Heart right ventricle (tissue), 16 donors: ENCODE measurements around the gene ELMO1. TPM values are rescaled to one million over a fixed set of nuclear protein-coding genes. Genes with fewer than 3 reads are reported as not detected.

Source experiments
- ATAC-seq, 8 donors: fragments of 200-7000 bp; cut with Tn5 transposase; one replicate each; pipeline ENCODE4 v1.9.1; 2020; ENCODE audit warnings: mild to moderate bottlenecking in 8 of 8, moderate library complexity in 8 of 8, moderate number of reproducible peaks in 1 of 8
- DNase-seq, 2 donors: peaks; one replicate each; pipeline ENCODE4 v3.0.0-alpha.2; 2020
- H3K27ac ChIP-seq, 10 donors: fragments of 200-600 bp; sonication (generic) in 2 of 10; one replicate each; pipeline versions ENCODE4 v1.5.0 to v1.8.0; 2020 to 2022; ENCODE audit warnings: mild to moderate bottlenecking in 3 of 10
- H3K27me3 ChIP-seq, 7 donors: fragments of 200-600 bp; one replicate each; pipeline ENCODE4 v1.8.0; 2021 to 2022; ENCODE audit warnings: mild to moderate bottlenecking in 2 of 7
- H3K36me3 ChIP-seq, 9 donors: fragments of 200-600 bp; sonication (generic) in 1 of 9; one replicate each; pipeline versions ENCODE4 v1.5.0 to v1.8.0; 2020 to 2022; ENCODE audit warnings: mild to moderate bottlenecking in 2 of 9
- H3K4me1 ChIP-seq, 9 donors: fragments of 200-600 bp; sonication (generic) in 1 of 9; one replicate each; pipeline versions ENCODE4 v1.5.0 to v1.8.0; 2020 to 2022; ENCODE audit warnings: mild to moderate bottlenecking in 4 of 9
- H3K4me3 ChIP-seq, 10 donors: fragments of 200-600 bp; sonication (generic) in 2 of 10; one replicate each; pipeline versions ENCODE4 v1.5.0 to v1.8.0; 2020 to 2022; ENCODE audit warnings: mild to moderate bottlenecking in 7 of 10, moderate library complexity in 2 of 10
- H3K9me3 ChIP-seq, 11 donors: fragments of 200-600 bp in 10 of 11; sonication (generic) in 2 of 11; one replicate each; pipeline versions ENCODE4 v1.5.0 to v1.8.0; 2013 to 2022; ENCODE audit warnings: mild to moderate bottlenecking in 2 of 11, control low read depth in 1 of 11, moderate library complexity in 1 of 11
- CTCF ChIP-seq, 9 donors: fragments of 200-600 bp; sonication (generic) in 2 of 9; IDR thresholded peaks; one replicate each; pipeline versions ENCODE4 v1.5.0 to v1.8.0; 2021 to 2022; ENCODE audit warnings: antibody characterized with exemption in 9 of 9, mild to moderate bottlenecking in 5 of 9, moderate library complexity in 1 of 9
- WGBS, 2 donors: extraction: QIAGEN DNeasy Blood & Tissue Kit; methylation state at CpG; one replicate each; pipeline ENCODE4 v1.1.7; 2013; ENCODE audit warnings: inconsistent platforms in 1 of 2; 5-methylcytosine and 5-hydroxymethylcytosine counted together
- intact Hi-C, 10 donors: fragments of 100-400 bp; cut with DNase I; formaldehyde crosslinking; loops; one replicate each; pipeline versions ENCODE4 v1.11.1 to v1.14.2; 2022
- polyA plus RNA-seq, 2 donors: library from polyadenylated mRNA; stranded (reverse); fragments of 200-250 nt; gene quantifications; one replicate each; pipeline ENCODE4 v1.2.3, GENCODE V29; 2013
- total RNA-seq, 10 donors: library from RNA; stranded (reverse); fragmentation: NEBNext Ultra II Directional in 3 of 10; extraction: Animal tissue kit (Norgen Biotek cat#: 25700) in 3 of 10; gene quantifications; one replicate each; pipeline versions ENCODE4 v1.2.1 to v1.2.4, GENCODE V29; 2021 to 2023
- donor health status: Arrhythmogenic right ventricular cardiomyopathy.
- donor health status: ischemic (EF 13 %, LVEDD 7.1; RV severe dilation, severe dysfunction).
- donor health status: healthy with polysubstance abuse.
- donor health status: DM: no; HTN: yes; CAD: no.
- donor health status: DM: no; HTN: no; CAD: no.
- donor health status: ischemic (EF 25% LVEDD 6.9; RV normal size, moderate dysfunction).
- donor health status: ischemic (EF 25% LVEDD 5.7; RV mildly dilated, moderate dysfunction).
- donor health status: healthy.
- donor health status: DM: yes; HTN: yes; CAD: no.
- donor health status: Ischemic cardiomyopathy.
- donor health status: ischemic (EF 35%, LVEDD 5.7; RV mildly dilated, moderate dysfunction).
- donor health status: nonischemic (EF 11% LVEDD 7.7; RV severe dilation, severe dysfunction).
- donor health status: DM: yes; HTN: yes; CAD: no.
- donor health status: PGD.
- donor health status: ischemic (EF 29% LVEDD 5.4; RV normal size, mild dysfunction).
- donor health status: nonischemic (EF 23%, LVEDD 6.1; RV moderate dilation, normal function).

The ELMO1 gene
- total and polyA plus RNA-seq, 12 donors, result 8.5 to 18.0 (median 13.9) TPM

GRCh38 chr7:37494926-37495325 is 46.3 kb upstream of the ELMO1 start:
- ATAC-seq, result no peak
- no peaks in the 10 kb centered on the region for H3K4me1 ChIP-seq
- intact Hi-C loops, result loop anchor here (5.0 to 10.0 kb wide), 7 partner anchors 138 to 288 kb away; no protein-coding TSS in a partner anchor

GRCh38 chr7:37493810-37494209 is 45.1 kb upstream of the ELMO1 start:
- no peak for TF ChIP-seq CTCF (IDR thresholded peaks at IDR 0.05)
- no peaks in the 10 kb centered on the region for H3K4me1 ChIP-seq
- intact Hi-C loops, result loop anchor here in 7 of 10 donors (5.0 to 10.0 kb wide), 4 partner anchors 207 to 279 kb away; no protein-coding TSS in a partner anchor
- H3K27me3 ChIP-seq, result no peaks in the 10 kb centered on the region
- WGBS, 2 donors, result 89 to 94% methylated on average over 13 of the region's 13 CpGs
- ATAC-seq, result no peak
- no peak overlapping the region for H3K27ac ChIP-seq
- H3K4me3 ChIP-seq, result no peak overlapping the region
- DNase-seq, result no peak
- no peaks in the 10 kb centered on the region for H3K36me3 ChIP-seq
- H3K9me3 ChIP-seq, result peaks cover 0 to 2% (median 0%) of the 10 kb centered on the region in 11 donors

More at GRCh38 chr7:37494926-37495325, 46.3 kb upstream of the ELMO1 start:
- no peak overlapping the region for H3K4me3 ChIP-seq
- H3K27me3 ChIP-seq, result no peaks in the 10 kb centered on the region
- no peak for TF ChIP-seq CTCF (IDR thresholded peaks at IDR 0.05)
- WGBS, 2 donors, result 55 to 60% methylated on average over 2 of the region's 2 CpGs
- no peak for DNase-seq
- H3K9me3 ChIP-seq, result no peaks in the 10 kb centered on the region
- H3K27ac ChIP-seq, result no peak overlapping the region
- H3K36me3 ChIP-seq, result no peaks in the 10 kb centered on the region

DNA sequence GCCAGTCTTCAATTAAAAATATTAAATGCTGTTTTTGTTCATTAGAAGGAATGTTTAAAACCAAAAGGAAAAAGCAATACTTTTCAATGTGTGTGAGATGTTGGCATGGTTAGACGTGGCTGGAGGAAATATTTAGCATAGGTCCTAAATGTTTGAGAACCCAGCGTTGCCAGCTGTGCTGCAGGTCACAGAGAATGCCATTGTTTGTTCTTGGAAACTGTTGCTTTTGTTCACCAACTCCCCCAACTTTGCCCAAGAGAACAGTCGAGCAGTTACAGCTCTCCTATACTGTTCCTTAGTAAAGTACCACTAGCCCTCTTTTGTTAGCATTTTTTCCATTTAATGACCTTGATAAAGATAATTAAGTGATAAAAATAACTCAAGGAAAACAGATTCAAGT is 44.5 kb upstream of the ELMO1 start:
- no peak overlapping the region for H3K4me3 ChIP-seq
- H3K36me3 ChIP-seq, result no peaks in the 10 kb centered on the region
- H3K27me3 ChIP-seq, result no peaks in the 10 kb centered on the region
- peaks cover 0 to 9% (median 4%) of the 10 kb centered on the region in 11 donors for H3K9me3 ChIP-seq
- peak in 1 of 8 donors; percentile 21 for ATAC-seq
- no peak overlapping the region for H3K27ac ChIP-seq
- 62 to 69% methylated on average over 3 of the region's 3 CpGs for WGBS, 2 donors
- TF ChIP-seq CTCF (IDR thresholded peaks at IDR 0.05), result no peak
- intact Hi-C loops, result loop anchor here in 7 of 10 donors (5.0 to 10.0 kb wide), 4 partner anchors 206 to 278 kb away; no protein-coding TSS in a partner anchor
- DNase-seq, result no peak
- no peaks in the 10 kb centered on the region for H3K4me1 ChIP-seq

- no peaks in the 10 kb centered on the region for H3K4me1 ChIP-seq
- WGBS, 2 donors, result 95 to 97% methylated on average over 31 to 36 of the region's 36 CpGs
Measured at GRCh38 chr7:37491919-37492694, 43.4 kb upstream of the ELMO1 start.

More at GRCh38 chr7:37491919-37492694, 43.4 kb upstream of the ELMO1 start:
- DNase-seq (no peak), ATAC-seq (no peak)
- Histone ChIP-seq H3K9me3 (peaks cover 0 to 17% (median 7%) of the 10 kb centered on the region in 11 donors), H3K27me3 (no peaks in the 10 kb centered on the region), H3K27ac (no peak overlapping the region), H3K36me3 (no peaks in the 10 kb centered on the region), H3K4me3 (no peak overlapping the region)
- peak in 1 of 9 donors; percentile 17 for TF ChIP-seq CTCF (IDR thresholded peaks at IDR 0.05)
- intact Hi-C loops, result loop anchor here in 7 of 10 donors (5.0 to 10.0 kb wide), 4 partner anchors 205 to 277 kb away; no protein-coding TSS in a partner anchor
